Left colon (tissue), 2 donors: Measurements from ENCODE around the gene SIX2. TPM values are rescaled to one million over a fixed set of nuclear protein-coding genes. Genes with fewer than 3 reads are reported as not detected.

ENCODE experiments used
- ATAC-seq: fragments of 200-7000 bp; cut with Tn5 transposase; one replicate; pipeline ENCODE4 v1.9.1; 2020; ENCODE audit warnings: mild to moderate bottlenecking, moderate library complexity
- DNase-seq, 2 donors: peaks; one replicate each; pipeline ENCODE4 v3.0.0-alpha.2; 2020
- intact Hi-C, 2 donors: fragments of 100-400 bp; cut with DNase I in 1 of 2; cut with micrococcal nuclease in 1 of 2; formaldehyde crosslinking; loops; one replicate each; pipeline versions ENCODE4 v1.11.2 to v1.14.0; 2022; cut with DNase I, micrococcal nuclease
- total RNA-seq, 2 donors: library from RNA; stranded (reverse); fragmentation: NEBNext Ultra II Directional; extraction: Animal tissue kit (Norgen Biotek cat#: 25700); gene quantifications; one replicate each; pipeline ENCODE4 v1.2.1, GENCODE V29; 2021
- donor health status: DM: no; HTN: no; CAD: no.
- donor health status: DM: yes; HTN: yes; CAD: no.

Gene SIX2
- total RNA-seq, 2 donors from 2014 or later: not detected

DNA sequence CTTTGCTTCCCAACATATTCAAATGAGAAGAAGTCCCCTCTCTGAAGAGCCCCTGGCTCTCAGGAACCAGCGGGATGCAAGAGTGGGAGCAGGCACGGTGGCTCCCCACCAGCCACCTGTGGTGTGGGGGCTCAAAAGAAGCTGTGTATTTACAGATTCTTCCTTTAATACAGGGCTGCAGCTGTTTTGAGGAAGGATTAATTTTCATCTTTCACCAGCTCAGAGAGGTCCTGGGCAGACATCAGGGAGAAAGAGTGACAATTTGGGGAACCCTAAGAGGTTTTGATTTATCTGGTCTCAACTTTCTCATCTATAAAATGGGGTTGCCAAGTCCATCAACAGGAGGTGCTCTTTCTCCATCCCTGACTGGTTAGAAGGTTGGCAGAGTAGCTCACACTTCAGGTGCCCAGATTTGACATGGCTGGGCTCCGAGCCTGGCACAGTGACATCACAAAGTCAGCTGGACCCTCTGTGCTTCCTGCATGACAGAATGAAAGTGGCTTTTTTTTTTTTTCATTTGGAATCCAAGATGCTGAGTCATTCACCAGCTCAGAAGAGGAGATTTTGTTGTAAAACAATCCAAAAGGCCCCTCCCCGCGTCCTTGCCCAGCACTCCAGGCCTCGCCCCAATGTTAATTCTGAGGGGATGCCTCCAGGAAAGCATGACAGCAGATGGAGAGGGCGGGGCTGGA lies 15.5 kb upstream of the SIX2 start:
- DNase-seq (no peak), ATAC-seq (no peak)
- intact Hi-C loops: no loop called here

DNA sequence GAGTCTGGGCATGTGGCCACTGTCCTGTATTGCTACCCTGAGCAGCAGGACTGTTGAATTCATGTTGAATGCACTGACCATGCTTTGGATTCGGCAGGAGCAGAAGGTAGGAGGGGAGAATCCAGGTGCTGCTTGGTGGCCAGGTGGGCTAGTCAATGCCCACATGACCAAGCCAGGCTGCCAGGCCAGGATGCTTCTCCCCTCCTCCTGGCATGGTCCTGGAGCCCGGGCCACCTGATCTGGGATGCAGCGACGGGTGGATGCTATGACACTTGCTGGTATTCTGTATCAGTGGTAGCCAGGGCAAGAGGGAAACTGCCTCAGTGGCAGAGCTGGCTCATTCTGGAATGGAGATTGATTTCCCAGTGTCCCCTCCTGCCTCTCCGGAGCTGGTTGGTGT lies 14.8 kb upstream of the SIX2 start:
- DNase-seq (no peak), ATAC-seq (no peak)
- intact Hi-C loops: no loop called here

DNA sequence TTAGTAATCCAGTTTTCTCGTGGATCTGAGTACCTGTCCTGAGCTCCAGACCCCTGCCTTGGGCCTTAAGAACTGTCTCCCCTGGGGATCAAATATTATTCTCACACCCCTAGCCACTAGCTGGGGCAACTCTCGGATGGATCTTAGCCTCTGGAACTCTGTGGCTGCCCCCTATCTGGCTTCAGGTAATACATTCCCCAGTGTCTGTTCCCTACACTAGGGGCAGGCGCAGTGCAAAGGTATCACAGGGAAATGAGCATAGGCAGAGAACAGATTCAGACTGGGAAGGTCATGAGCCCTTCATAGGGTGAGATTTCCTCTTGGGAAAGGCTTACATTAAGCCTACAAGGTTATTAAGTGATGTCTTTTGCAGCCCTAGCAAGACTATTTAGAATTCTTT lies 11.2 kb upstream of the SIX2 start:
- no peak for DNase-seq
- no peak for ATAC-seq
- intact Hi-C loops: no loop called here

DNA sequence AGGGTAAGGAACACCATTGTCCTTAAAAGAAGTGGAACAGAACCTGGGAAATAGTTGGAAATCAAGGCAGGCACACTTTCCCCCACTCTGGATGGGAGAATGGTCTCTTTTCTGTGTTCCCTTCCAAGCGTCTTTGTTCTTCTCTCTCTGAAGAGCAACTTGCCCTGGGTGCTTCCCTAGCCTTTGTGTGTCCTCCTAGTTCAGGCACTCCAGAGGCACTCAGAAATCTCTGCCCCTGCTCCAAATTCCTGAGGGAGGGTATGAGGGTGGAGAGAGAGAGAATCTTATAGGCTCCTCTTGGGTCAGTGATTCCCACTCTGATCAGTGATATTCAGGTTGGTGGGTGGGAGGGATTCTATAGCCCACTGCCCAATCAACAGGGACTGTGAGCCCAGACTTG lies 8.8 kb upstream of the SIX2 start:
- ATAC-seq: no peak

DNA sequence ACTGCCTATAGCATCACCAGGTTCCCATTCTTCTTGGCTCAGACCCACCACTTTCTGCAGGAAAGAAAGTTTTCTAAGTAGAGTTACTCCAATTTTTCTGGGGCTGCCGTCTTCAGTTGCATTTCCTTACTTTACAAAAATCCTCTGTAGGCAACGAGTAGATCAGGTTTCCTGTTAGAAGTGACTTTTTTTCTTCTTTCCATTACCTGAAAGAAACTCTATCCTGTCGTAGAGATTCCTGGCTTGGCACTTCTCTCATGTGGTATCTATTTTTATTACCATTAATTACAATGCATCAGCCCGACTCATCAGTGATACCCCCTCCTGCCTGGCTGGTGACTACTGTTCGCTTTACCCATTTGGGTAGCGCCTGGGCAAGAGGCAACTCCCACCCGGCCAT lies 5.6 kb upstream of the SIX2 start:
- intact Hi-C loops: no loop called here
- no peak for DNase-seq
- ATAC-seq: no peak

More for the DNA sequence above, 8.8 kb upstream of the SIX2 start:
- no peak for DNase-seq
- intact Hi-C loops: no loop called here

DNA sequence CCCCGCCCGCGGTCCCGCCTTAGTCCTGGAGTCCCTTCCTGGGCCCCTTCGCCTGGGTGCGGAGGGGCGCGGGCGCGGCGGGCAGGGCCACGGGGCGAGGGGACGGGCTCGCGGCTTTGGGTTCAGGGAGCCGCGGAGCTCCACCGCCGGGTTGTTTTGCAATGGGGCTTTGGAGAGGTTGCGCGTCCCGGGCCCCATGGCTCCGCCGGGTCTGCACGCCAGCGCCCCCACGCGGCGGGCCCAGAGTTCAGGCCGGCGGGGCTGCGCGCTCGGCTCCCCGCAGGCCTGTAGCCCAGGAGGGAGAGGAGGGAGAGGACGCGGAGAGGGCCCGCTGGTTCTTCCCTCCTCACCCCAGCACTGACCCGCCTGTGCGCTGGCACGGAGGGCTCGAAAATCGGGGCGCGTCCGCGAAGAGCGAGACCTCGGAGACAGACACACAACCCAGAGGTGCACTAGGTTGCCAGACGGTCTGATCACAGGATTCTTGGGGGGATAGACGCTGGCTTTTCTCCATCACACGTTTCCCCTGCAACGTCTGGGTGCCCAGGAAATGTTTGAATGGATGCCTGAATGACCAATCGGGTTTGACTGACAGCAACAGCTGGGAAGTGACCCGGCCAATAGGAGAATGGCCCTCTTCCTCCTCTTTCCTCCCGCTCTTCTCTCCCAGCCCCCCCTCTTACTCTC lies 4.9 kb upstream of the SIX2 start:
- peak; percentile 72 for ATAC-seq
- peak in 1 of 2 donors; percentile 52 for DNase-seq
- intact Hi-C loops: no loop called here

DNA sequence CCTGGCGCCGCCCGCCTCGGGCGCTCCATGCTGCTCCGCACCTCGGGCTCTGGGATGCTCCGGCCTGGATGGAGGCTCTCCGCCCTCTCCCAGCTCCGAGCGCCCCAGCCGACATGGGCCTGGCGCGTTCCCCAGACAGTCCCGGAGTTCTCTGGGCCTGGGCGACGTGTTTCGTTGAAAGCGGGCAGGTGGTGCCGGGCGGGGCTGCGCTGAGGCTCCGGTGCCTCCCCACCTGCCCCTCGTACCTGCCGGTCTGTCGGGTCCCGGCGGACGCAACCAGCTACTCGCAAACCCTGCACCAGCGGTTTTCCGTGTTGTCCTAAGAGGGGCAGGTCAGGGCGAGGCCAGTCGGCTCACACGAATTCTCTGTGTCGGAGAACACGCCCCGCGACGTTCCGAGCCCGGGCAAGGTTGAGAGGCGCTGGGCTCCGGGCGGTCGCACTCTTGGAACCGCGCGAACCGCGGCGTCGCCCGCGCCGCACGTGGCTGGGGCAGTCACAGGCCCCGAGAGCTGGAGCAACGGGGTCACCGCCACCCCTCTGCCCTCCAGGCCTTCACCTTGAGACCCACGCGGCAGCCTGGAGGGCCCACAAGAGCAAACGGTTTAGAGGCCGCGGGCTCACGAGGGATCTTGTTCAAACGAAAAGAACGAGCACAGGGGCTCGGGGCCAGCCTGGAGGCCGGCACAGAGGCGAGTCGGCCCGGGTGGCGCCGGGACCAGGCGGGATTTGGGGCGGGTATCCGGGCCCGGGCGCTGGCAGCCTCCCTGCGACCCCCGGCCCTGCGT lies 4.2 kb upstream of the SIX2 start:
- ATAC-seq: peak; percentile 8
- no peak for DNase-seq
- intact Hi-C loops: no loop called here

DNA sequence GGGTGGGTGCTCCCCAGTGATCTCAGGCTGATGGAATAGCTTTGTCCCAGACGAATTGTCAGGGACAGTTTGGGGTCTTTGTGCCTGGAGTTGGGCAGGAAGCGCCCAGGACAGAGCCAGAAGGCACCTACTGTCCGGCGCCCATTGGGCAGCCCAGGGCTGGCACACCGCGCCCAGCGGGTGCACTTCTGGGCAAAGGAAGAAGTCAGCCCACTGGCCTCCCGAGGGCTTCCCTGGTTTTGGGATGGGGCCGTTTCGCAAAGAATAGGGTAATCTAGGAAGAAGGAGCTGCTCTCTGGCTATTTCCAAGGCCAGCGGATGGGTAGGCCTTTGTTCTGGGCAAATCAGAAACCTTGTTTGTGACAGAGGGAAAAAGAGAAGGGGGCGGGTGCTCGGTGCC lies 3.5 kb upstream of the SIX2 start:
- ATAC-seq: no peak
- DNase-seq: no peak
- intact Hi-C loops: no loop called here

DNA sequence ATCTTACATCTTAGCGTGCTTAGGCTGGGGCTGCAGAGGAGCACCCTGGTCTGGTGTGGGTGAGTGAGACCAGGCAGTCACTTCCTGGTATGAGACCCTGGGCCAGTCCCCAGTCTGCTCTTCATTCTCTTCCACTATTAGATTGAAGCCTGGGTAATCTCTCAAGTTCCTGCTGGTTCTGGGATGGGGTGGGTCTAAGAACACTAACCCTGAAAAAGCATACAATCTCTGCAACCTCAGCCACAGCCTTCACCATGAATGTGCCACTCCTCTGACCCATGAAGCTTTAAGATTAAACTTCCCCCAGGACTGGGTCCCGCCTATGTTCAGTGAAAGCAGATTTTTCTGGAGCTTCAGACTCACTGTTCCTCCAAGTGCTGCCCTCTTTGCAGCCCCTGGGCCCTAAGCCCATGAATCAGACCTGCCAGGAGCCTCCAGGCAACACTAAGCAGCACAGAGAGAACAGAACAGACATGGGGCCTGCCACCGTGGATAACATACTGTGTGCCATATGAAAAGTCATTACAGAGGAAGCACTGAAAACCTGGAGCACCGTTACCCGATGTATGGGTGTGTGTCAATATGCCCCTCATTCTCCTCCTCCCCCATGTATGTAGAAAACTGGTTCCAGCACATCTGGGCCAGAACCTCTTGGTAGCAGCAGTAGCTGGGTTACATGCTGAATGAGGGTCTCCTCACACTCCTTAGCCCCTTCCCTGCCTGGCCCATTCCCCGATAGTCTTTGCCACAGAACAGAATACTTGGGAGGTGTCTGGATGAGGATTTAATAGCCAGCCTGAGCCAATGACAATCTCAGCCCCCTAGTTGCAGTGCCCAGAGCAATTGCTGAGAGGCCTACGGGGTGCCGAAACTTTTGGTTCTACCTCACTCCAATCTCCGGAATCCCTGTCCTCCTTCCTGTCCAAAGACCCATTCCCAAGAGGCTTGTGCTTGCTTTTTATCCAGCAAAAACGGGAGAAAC lies 2.7 kb upstream of the SIX2 start:
- DNase-seq: no peak
- intact Hi-C loops: no loop called here
- ATAC-seq: no peak

DNA sequence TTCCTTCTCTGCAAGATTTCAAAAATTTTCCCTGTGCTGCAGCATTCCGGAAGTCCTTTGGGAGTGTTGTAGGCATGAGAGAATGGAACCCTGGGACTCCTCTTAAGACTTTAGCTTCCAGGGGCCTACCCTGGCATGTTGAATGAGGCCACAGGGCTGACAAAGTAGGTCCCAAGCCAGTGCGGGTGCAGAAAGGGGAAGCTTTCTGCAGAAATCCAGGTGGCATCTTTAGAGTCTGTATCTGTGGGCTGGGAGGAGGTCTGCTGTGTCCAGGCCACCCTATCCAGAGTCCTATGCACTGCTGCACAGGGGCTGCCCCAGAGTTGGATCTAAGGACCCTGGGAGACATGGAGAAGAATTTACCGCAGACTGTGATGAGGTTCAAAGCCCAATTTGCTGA lies 1.9 kb upstream of the SIX2 start:
- intact Hi-C loops: no loop called here
- DNase-seq: no peak
- ATAC-seq: no peak

DNA sequence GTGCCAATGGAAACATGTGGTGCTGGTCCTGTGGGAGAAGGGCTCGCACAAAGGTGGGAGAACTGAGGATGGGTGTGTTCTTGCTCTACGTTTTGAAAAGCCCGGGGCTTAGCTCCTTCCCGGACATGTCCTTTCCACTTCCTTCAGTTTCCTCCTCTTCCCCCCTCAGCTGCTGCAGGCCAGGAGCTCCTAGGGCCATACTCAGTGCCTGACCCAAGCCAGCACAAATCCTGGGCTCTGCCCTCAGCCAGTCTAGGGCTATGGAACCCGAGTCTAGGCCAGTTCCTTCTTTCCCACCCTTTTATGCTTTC lies 1.4 kb upstream of the SIX2 start:
- ATAC-seq: no peak
- intact Hi-C loops: no loop called here
- DNase-seq: no peak

DNA sequence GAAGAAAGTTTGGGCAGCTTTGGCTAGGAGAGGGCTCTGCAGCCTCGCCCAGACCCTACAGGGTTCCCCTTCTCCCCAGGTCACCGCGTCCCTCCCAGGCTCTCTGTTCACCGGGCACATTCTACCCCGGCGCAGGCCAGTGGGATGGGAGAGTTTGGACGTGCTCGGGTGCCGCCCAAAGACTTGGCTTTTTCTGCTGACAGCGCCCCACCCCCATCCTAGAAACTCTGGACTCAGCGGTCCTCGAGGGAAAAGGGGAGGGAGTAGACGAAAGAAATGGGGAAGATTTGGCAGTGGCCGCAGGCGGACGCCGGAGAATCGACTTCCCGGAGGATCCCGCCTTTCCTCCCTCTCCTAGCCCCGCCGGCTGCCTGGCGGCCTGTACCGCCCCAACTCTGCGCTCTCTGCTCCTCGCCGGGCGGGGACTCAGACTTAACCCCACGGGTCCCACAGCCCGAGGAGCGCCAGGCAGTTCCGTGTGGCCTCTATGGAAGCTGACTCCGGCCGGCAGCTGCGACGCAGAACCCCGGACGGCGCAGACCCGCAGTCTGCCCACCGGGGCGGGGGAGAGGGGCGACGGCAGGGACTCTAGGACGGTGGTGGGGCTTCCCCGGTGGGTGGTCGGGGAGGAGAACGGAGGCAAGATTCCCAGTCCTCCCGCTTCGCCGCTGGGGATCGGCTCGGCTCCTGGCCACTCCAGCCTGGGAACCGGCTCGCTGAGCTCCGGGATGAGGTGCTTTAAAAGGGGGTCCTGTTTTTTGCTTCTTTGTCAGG lies 863 bp upstream of the SIX2 start:
- ATAC-seq: peak; percentile 46
- intact Hi-C loops: no loop called here
- DNase-seq: no peak

DNA sequence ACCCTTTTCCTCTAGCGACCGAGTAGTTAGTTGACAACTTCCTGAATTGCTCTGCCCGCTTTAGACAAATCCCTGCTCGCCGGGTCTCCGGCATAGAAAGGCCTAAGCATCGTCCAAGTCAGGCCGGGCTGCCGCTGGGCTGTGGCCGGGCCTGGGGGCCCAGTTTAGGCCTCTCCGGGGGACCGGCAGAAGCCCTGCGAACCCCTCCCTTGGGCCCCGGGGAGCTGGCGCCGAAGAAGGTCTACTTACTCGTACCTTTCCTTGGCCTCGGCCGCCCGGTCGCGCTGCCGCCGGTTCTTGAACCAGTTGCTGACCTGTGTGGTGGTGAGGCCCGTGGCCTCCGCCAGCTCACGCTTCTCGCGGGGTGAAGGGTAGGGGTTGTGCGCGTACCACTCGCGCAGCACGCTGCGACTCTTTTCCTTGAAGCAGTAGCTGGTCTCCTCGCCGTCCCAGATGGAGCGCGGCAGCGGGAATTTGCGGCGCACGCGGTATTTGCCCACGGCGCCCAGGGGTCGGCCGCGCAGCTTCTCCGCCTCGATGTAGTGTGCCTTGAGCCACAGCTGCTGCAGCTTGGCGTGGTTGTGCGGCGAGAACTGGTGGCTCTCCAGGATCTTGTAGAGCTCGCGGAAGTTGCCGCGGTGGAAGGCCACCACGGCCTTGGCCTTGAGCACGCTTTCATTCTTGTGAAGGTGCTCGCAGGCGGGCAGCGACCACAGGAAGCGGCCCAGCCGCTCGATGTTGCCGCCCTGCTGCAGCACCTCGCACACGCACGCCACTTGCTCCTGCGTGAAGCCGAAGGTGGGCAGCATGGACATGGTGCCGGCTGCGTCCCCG lies 739 bp downstream of the SIX2 start:
- intact Hi-C loops: no loop called here
- DNase-seq (no peak), ATAC-seq (peak; percentile 20)

DNA sequence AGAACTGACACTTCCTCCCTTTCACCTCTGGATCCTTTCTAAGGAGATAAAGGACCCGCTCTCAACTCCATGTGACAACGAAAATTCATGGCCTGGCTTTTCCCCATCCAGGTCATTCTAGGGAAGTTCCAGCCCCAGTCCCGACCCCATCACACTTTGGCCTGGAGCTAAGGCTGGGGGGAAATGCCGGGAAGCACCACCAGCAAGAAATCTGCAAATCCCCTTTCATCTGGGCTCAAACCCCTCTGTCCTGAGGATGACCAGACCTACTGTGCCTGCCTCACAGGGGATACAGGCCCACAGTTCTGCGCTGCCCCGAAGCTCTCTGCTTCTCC lies 1.3 kb downstream of the SIX2 start:
- intact Hi-C loops: no loop called here
- DNase-seq: no peak
- no peak for ATAC-seq

DNA sequence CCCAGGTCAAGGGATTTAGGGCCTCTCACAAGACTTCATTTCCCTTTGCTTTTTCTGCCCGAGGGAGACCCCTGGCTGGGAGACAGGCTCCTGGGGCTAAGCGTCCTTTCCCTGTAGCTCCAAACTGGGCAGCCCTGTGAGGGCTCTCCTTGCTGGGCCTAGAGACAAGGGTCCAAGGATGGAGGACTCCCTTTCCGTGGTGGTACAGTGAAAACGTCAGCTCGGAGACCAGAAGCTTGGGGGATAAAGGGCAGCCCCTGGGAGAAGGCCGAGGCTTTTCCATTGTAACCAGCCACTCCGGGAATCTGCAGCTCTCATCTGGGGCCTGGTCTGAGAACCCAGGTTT lies 2.3 kb downstream of the SIX2 start:
- intact Hi-C loops: no loop called here
- no peak for ATAC-seq
- DNase-seq: no peak

DNA sequence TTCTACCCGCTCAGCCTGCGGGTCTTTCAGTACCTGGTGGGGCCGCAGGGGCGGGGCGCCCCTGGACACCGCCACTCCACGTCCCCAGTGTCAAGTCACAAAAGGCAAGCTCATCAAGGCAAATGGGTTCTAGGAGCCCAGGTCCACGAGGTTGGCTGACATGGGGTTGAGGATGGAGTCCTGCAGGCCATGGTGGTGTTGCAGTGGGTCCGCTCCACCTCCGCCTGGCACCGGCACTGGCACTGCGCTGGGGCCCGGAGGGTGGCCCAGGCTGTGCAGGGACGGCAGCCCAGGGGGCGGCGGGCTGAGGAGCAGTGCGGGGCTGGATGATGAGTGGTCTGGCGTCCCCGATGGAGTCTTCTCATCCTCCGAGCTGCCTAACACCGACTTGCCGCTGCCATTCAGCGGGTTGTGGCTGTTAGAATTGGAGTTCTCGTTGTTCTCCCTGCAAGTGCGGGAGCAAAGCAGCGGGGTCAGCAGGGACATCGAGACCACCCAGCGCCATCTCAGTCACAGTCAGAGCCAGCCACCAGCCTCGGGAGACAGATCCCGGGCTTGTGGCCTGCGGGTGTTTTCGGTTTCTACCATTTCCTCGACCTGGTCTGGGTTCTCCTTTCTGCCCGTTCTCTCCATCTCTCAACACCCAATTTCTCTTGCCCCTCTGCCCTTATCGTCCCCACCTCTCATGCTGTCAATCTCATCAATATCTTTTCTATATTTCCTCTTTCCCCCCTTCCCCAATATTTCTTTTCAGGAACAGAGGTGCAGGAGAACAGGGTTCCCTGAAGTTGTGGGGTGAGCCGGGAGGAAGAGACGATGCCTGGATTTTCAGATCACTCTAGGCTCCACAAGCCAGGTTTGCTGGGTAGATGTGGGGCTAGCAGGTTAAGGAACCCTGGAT lies 3.0 kb downstream of the SIX2 start:
- DNase-seq (no peak), ATAC-seq (no peak)
- intact Hi-C loops: no loop called here
